Effector memory CD4-positive, alpha-beta T cell (primary cell): ENCODE measurements around the gene TBL1X.

Experiments
- DNase-seq, 3 donors: peaks; one replicate each; pipeline ENCODE4 v3.0.0-alpha.2; 2020
- H3K27ac ChIP-seq: 2 replicates; pipeline ENCODE4 v1.7.0; 2013; ENCODE audit warnings: mild to moderate bottlenecking, low read length, moderate library complexity; ENCODE audit not compliant: insufficient read depth, poor library complexity, severe bottlenecking
- H3K27me3 ChIP-seq: replicated peaks from 2 replicates; pipeline ENCODE4 v1.7.0; 2013; ENCODE audit warnings: mild to moderate bottlenecking, low read length; ENCODE audit not compliant: insufficient read depth, control insufficient read depth, poor library complexity, severe bottlenecking
- H3K36me3 ChIP-seq: 2 replicates; pipeline ENCODE4 v1.7.0; 2013; ENCODE audit warnings: mild to moderate bottlenecking, low read length, moderate library complexity; ENCODE audit not compliant: control insufficient read depth, insufficient read depth
- H3K4me1 ChIP-seq: 2 replicates; pipeline ENCODE4 v1.7.0; 2013; ENCODE audit warnings: low read length, mild to moderate bottlenecking; ENCODE audit not compliant: control insufficient read depth, insufficient read depth, poor library complexity, severe bottlenecking
- H3K4me3 ChIP-seq: 2 replicates; pipeline ENCODE4 v1.7.0; 2013; ENCODE audit warnings: low read length, low read depth, mild to moderate bottlenecking; ENCODE audit not compliant: insufficient read depth, poor library complexity, severe bottlenecking
- H3K9me3 ChIP-seq: 2 replicates; pipeline ENCODE4 v1.7.0; 2013; ENCODE audit warnings: mild to moderate bottlenecking, low read length, moderate library complexity; ENCODE audit not compliant: control insufficient read depth

Gene TBL1X

DNA sequence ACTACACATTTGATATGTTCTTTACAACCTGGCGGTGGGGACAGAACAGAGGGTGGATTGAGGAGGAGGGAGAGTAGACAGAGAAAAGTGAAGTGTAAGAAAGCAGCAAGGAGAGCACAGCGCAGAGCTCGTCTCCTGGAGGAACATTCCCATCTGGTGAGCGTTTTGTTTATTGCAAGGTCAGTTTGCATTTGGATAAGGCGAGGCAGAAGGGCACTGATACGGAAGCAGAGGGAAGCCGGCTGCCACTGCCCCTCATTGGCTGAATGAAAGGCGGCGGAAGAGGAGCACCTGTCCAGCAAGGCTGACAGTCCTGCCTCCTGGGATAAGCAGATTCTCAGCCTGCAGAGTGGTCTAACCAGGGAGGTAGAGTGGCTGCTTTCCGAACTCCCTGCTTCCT is 217.6 kb downstream of the TBL1X start:
- peaks cover 4% of the 10 kb centered on the region for H3K36me3 ChIP-seq
- no peaks in the 10 kb centered on the region for H3K4me1 ChIP-seq
- no peak overlapping the region for H3K4me3 ChIP-seq
- no peak for DNase-seq
- no peaks in the 10 kb centered on the region for H3K9me3 ChIP-seq
- H3K27ac ChIP-seq: no peak overlapping the region
- H3K27me3 ChIP-seq: no peaks in the 10 kb centered on the region

DNA sequence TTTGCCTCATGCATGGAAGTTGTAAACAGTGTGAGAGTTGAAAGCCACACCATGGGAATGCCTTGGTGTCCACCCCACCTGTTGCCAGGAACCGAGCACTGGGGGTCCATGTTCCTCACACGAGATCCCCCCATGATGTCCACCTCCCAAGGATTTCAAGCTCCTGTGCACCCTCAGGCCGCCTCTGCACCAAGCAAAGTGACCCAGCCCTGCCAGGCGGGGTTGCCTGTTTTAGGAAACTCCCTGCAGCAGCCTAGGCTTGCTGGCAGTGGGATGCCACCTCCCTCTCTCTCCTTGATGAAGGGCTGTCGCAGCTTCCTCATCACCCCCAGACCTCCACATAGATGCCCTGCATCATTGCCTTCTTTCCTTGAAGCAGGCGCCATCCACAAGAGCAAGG is 218.0 kb downstream of the TBL1X start:
- no peak overlapping the region for H3K27ac ChIP-seq
- peaks cover 4% of the 10 kb centered on the region for H3K36me3 ChIP-seq

DNA sequence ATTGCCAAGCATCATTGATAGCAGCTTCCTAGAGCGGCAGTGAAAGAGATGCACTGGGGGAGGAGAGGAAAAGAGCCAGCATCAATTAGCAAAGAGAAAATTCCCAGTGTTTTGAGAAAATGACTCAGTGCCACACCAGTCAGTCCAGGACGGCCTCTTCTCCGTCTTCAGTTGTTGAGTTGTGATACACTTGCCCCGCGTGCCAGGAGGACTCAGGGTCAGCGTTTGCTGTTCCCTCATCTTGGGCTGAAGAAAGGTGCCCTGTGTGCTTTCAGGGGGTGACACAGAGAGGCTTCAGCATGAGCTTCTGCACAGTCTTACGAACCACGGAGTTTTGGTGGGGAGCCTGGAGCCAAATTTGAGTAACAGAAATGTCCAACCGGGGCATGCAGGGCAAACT is 218.5 kb downstream of the TBL1X start:
- no peaks in the 10 kb centered on the region for H3K27me3 ChIP-seq
- H3K4me3 ChIP-seq: no peak overlapping the region
- no peak for DNase-seq
- H3K9me3 ChIP-seq: no peaks in the 10 kb centered on the region
- H3K36me3 ChIP-seq: peaks cover 5% of the 10 kb centered on the region
- no peaks in the 10 kb centered on the region for H3K4me1 ChIP-seq
- no peak overlapping the region for H3K27ac ChIP-seq

More for the DNA sequence above, 218.0 kb downstream of the TBL1X start:
- no peaks in the 10 kb centered on the region for H3K4me1 ChIP-seq
- no peak overlapping the region for H3K4me3 ChIP-seq
- no peaks in the 10 kb centered on the region for H3K9me3 ChIP-seq
- H3K27me3 ChIP-seq: no peaks in the 10 kb centered on the region
- no peak for DNase-seq

DNA sequence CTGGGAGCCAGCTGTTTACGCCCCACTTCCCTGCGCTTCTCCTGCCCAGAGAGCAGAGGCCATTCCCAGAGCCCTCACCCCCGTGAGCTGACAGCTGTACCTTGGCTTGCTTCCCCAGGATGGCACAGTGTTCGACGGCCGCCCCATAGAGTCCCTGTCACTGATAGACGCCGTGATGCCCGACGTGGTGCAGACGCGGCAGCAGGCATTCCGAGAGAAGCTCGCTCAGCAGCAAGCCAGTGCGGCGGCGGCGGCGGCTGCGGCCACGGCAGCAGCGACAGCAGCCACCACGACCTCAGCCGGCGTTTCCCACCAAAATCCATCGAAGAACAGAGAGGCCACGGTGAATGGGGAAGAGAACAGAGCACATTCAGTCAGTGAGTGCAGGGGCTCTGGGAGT is 223.0 kb downstream of the TBL1X start:
- Histone ChIP-seq H3K27me3 (no peaks in the 10 kb centered on the region), H3K27ac (no peak overlapping the region), H3K9me3 (no peaks in the 10 kb centered on the region), H3K4me3 (no peak overlapping the region), H3K4me1 (no peaks in the 10 kb centered on the region), H3K36me3 (peaks cover 15% of the 10 kb centered on the region)
- no peak for DNase-seq

- no peak overlapping the region for H3K27ac ChIP-seq
- no peak overlapping the region for H3K4me3 ChIP-seq
- H3K36me3 ChIP-seq: peaks cover 16% of the 10 kb centered on the region
- no peaks in the 10 kb centered on the region for H3K9me3 ChIP-seq
- H3K27me3 ChIP-seq: no peaks in the 10 kb centered on the region
- H3K4me1 ChIP-seq: no peaks in the 10 kb centered on the region
- DNase-seq: no peak
These were observed 224.0 kb downstream of the TBL1X start for GRCh38 chrX:9688833-9689232.

DNA sequence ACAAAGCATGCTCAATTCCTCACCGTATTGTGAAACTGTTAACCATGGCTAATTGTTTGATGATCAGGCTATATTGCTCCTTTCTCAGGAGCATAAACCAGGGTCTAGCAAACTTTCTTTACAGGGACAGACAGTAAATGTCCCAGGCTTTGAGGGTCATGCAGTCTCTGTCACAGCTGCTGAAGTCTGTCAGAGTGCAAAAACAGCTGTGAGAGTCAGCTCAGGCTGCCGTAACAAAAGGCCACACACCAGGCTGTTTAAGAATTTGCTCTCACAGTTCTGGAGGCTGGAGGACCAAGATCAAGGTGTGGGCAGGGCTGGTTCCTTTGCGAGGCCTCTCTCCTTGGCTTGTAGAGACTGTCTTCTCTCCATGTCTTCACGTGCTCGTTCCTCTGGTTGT is 225.2 kb downstream of the TBL1X start:
- no peaks in the 10 kb centered on the region for H3K9me3 ChIP-seq
- H3K27ac ChIP-seq: no peak overlapping the region
- H3K27me3 ChIP-seq: no peaks in the 10 kb centered on the region
- no peak overlapping the region for H3K4me3 ChIP-seq
- DNase-seq: no peak
- no peaks in the 10 kb centered on the region for H3K4me1 ChIP-seq
- peaks cover 16% of the 10 kb centered on the region for H3K36me3 ChIP-seq

DNA sequence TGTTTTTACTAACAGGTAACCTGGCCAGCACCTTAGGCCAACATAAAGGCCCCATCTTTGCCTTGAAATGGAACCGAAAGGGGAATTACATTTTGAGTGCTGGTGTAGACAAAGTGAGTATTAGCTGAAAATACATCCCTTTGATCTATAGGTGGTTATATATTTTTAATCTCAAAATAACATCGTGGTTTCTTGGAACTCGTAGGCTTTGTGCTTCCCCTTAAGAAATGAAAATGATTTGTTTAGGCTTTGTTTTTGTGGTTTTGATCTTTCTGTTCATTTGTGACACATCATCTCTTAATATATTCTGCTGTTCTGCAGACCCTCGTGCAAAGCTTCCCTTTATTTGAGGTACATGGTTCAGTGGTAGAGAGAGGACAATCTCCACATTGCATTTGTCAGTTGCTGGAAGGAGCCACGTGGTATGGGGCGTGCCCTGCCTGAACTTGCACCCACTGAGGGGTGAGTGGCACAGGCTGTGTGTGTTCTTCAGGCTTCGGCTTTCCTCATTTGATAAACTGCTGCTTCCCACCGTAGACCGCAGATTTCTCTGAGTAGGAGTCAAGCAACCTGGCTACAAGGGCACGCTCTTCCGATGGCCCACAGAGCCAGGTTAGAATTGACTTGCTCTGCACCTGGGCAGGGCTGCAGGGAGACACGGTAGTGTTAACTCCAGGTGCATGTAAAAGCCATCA is 228.6 kb downstream of the TBL1X start:
- Histone ChIP-seq H3K9me3 (no peaks in the 10 kb centered on the region), H3K27ac (no peak overlapping the region), H3K27me3 (no peaks in the 10 kb centered on the region), H3K4me1 (no peaks in the 10 kb centered on the region), H3K36me3 (peaks cover 14% of the 10 kb centered on the region), H3K4me3 (no peak overlapping the region)
- no peak for DNase-seq

DNA sequence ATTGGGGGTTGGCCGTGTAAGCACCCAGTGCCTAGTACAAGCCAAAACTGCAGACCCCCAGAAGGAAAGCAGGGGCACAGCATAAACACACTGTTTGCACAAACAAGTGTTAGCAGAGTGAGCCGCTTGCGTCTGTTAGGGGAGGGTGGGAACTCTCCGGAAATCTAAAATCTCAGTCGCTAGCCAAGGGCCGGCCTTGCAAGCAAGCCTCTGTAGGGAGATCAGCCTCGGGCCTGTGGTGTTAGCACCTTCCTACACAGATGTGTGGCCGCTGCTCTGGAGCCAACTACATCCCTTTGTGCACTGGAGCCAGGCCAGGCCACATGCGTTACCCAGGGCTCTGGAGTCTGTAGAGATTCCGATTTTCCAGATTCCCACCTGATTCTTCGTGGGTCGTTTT is 233.7 kb downstream of the TBL1X start:
- H3K36me3 ChIP-seq: peaks cover 5% of the 10 kb centered on the region
- DNase-seq: no peak
- H3K4me3 ChIP-seq: no peak overlapping the region
- H3K4me1 ChIP-seq: no peaks in the 10 kb centered on the region
- no peaks in the 10 kb centered on the region for H3K9me3 ChIP-seq
- no peak overlapping the region for H3K27ac ChIP-seq
- H3K27me3 ChIP-seq: no peaks in the 10 kb centered on the region

DNA sequence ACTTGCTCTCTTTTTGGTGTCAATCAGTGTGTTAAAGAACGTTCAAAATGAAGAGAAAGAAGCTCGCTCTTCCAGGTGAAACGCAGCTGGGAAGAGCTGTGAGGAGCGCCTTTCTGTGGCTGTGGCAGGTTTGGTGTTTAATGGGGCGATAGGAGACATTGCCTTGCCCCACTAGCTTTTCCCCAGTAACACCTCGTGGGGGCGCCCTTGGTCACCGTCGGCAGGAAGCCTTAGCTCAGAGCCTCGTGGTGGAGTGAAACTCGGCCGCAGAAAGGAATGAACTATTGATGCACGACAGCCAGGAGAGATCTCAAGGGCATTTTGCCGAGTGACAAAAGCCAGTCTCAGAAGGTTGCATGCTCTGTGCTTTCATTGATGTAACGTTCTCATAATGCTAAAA is 235.7 kb downstream of the TBL1X start:
- peaks cover 5% of the 10 kb centered on the region for H3K36me3 ChIP-seq

DNA sequence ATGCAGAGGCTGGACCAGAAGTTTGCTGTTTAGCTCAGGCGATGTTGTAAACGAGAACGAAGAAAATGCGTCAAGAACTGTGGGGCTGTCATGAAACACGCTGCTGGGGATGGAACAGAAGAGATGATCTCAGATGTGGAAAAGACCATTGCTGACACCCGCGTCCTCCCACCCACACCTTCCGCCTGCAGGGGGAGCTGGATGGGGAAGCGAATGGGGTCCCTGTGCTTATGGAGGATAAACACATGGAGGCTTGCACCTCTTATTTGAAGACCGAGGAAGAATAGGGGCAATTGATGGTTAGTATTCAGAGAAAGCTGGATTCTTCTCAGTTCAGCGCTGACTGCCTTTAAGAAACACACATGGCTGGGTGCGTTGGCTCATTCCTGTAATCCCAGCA is 236.9 kb downstream of the TBL1X start:
- no peak for DNase-seq
- H3K36me3 ChIP-seq: peaks cover 5% of the 10 kb centered on the region
- H3K27ac ChIP-seq: no peak overlapping the region
- no peak overlapping the region for H3K4me3 ChIP-seq
- H3K27me3 ChIP-seq: no peaks in the 10 kb centered on the region
- no peaks in the 10 kb centered on the region for H3K4me1 ChIP-seq
- H3K9me3 ChIP-seq: no peaks in the 10 kb centered on the region

More for the DNA sequence above, 235.7 kb downstream of the TBL1X start:
- Histone ChIP-seq H3K4me3 (no peak overlapping the region), H3K27me3 (no peaks in the 10 kb centered on the region), H3K9me3 (no peaks in the 10 kb centered on the region), H3K27ac (no peak overlapping the region), H3K4me1 (no peaks in the 10 kb centered on the region)
- no peak for DNase-seq
